Measurements from ENCODE around the gene NPTX2.

Gene NPTX2

GRCh38 chr7:98655611-98656010, 38.5 kb downstream of the NPTX2 start:
- DNase-seq: no peak

GRCh38 chr7:98656899-98657298, 39.8 kb downstream of the NPTX2 start:
- no peak for DNase-seq

- no peak for DNase-seq
Measured at GRCh38 chr7:98657736-98658135, 40.7 kb downstream of the NPTX2 start.

DNA sequence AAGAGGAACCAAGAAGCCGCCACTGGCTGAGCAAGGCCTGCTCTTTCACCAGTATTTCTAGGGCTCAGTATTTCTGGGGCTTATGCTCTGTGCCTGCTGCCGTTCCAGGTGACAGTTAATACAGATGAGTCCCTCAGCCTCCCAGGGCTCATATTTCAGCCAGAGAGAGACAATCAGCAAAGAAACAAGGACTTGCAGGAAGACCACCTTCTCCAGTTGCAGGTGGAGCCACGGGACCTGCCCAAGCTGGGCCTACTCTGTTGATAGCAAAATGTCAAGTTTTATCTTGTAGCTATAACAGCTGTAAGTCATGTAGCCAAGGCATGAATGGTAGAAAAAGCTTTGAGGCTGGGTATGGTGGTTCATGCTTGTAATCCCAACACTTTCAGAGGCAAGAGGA, 42.7 kb downstream of the NPTX2 start:
- no peak for DNase-seq

- DNase-seq: no peak
Measured at GRCh38 chr7:98661607-98662006, 44.5 kb downstream of the NPTX2 start.

DNA sequence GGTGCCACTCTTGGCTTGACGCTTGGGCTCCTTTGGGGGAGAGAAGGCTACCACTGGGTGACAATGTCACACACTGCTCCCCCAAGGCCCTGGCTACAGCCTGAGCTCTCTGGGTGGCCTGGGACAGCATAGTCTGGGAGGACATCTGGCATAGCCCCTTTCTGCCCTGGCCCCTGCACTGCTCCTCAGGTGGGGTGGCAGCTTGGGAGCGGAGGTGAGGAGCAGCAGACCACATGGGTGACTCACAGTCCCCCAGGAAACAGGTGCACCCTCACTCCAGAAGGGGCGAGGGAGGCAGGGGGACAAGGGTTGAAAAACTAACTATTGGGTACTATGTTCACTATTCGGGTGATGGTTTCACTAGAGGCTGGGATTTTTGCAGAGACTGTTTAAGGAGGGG, 45.2 kb downstream of the NPTX2 start:
- DNase-seq: no peak

GRCh38 chr7:98664882-98665281, 47.8 kb downstream of the NPTX2 start:
- DNase-seq: no peak

- no peak for DNase-seq
Measured at GRCh38 chr7:98668255-98668654, 51.2 kb downstream of the NPTX2 start.

DNA sequence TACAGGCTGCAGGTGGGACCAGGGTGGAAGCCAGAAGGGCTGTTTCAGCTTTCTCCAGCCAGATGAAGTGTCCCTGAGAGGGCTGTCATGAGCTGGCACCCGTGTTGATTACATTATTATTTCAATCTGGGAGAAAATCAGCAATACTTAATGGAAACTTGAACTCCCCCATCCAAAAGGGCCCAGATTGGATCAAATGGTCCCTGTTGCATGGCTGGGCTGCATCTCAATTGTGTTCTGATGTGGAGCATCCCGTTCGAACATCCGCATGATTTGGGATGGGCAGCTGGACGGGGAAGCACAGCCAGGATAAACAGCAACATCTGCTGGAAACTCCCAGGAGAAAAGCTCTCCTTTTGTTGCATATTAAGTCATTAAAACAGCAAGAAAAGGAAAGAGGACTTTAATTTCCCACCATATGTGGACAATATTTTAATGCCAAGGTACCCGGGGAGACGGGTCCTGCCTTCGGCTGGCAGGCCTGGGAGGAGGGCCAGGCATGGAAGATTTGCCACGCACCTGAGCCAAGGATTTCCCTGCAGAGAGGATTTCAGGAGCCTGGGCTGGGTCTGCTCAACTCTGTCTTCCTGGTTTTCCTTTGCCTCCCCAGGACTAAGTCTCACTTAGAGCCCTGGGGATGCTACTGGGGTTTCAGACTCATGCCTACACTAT, 52.4 kb downstream of the NPTX2 start:
- DNase-seq: no peak

GRCh38 chr7:98670186-98670585, 53.1 kb downstream of the NPTX2 start:
- DNase-seq: no peak

DNA sequence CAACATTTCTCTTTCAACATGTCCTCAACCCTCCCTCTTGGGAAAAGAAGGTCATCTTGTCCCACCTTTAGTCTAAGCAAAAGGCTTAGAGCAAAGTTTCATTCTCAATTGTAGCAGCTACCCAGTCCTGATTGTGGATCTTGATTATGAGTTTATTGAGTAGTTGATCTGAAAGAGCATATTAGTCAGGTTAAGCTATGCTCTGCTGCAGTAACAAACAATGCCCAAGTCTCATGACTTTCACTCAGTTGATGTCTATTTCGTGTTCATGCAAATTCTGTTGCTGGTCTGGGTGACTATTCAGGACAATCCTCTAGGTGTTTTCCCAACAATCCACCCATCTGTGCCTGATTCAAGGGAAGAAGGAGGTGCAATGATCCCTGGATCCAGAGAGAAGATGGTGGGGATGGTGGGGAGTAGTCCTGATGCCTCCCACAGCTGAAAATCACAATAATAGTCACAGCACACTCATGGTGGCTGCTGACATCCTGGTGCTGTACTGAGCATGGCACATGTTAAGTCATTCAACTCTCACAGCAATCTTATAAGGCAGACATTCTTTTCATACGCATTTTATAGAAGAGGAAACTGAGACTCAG, 54.7 kb downstream of the NPTX2 start:
- DNase-seq: no peak

- no peak for DNase-seq
Measured at GRCh38 chr7:98674461-98674860, 57.4 kb downstream of the NPTX2 start.

DNA sequence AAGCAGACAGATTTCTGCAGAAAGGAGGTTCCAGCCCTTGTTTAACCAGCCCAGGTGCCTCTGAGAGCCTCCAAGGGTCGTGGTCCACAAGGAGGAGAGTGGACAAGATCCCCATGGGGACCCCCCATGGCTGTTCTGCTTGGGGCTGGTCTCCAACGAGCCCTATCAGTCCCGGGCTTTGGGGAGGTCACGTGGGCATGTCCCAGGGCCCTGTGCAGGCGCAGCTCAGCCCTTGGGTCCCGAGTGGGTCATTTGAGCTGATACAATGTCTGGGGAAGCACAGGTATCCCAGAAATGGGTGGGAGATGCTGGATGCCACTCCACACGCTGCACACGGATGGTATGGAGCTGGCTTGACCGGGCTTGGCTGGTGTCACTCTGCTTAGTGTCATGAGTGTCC, 57.8 kb downstream of the NPTX2 start:
- DNase-seq: no peak

DNA sequence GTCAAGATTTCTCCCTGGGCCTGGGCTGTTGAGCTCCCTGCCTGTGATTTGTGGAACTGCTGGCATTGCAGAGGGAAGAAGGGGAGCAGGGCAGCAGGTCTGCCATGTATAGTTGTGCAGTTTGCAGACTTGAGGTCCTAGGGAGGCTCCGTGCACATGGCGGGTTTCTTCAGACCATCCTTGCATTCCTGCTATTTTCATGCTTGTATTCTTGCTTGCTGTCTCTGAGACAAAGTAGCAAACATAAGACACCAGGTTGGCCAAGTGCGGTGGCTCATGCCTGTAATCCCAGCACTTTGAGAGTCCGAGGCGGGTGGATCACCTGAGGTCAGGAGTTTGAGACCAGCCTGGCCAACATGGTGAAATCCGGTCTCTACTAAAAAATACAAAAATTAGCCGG, 61.1 kb downstream of the NPTX2 start:
- DNase-seq: no peak

Data from activated CD4-positive, CD25-positive, alpha-beta regulatory T cell treated with anti-CD3 and anti-CD28 coated beads, Interleukin-2, amount 50 U/mL, for 72 hours (primary cell).